Chondrocyte (in vitro differentiated cells): Measurements from ENCODE around the gene STAT3. TPM values are rescaled to one million over a fixed set of nuclear protein-coding genes. Genes with fewer than 3 reads are reported as not detected.
"Not testable (repeated sequence)": the region's sequence is repeated elsewhere in the genome, so short reads cannot be mapped to it uniquely, and the experiment has no call there.

Source experiments
- DNase-seq: peaks from one replicate; pipeline ENCODE4 v3.0.0; 2021; ENCODE audit warnings: mixed read lengths, low spot score
- H3K27ac Mint-ChIP-seq: one replicate; pipeline ENCODE4 v1.8.0; 2021; ENCODE audit warnings: mild to moderate bottlenecking, moderate library complexity, mixed read lengths; ENCODE audit not compliant: unreplicated experiment
- H3K27me3 Mint-ChIP-seq: 2 replicates; pipeline ENCODE4 v1.8.0; 2021; ENCODE audit warnings: low read depth, mixed read lengths
- H3K36me3 Mint-ChIP-seq: 2 replicates; pipeline ENCODE4 v1.8.0; 2021; ENCODE audit warnings: low read depth, mixed read lengths
- H3K4me1 Mint-ChIP-seq: 2 replicates; pipeline ENCODE4 v1.8.0; 2021; ENCODE audit warnings: low read depth, mild to moderate bottlenecking, mixed read lengths
- H3K4me3 Mint-ChIP-seq: one replicate; pipeline ENCODE4 v1.8.0; 2021; ENCODE audit warnings: mild to moderate bottlenecking, moderate library complexity, mixed read lengths; ENCODE audit not compliant: unreplicated experiment
- H3K9me3 Mint-ChIP-seq: 2 replicates; pipeline ENCODE4 v1.8.0; 2021; ENCODE audit warnings: low read depth, mixed read lengths
- CTCF ChIP-seq: fragments of 200-600 bp; sonication (generic); IDR thresholded peaks from 2 replicates; pipeline ENCODE4 v1.5.0; 2021; ENCODE audit warnings: antibody characterized with exemption, mild to moderate bottlenecking, moderate library complexity
- total RNA-seq: library from RNA; stranded (reverse); gene quantifications from 3 replicates; pipeline ENCODE4 v1.2.1, GENCODE V29; 2021

Gene STAT3
- total RNA-seq, 1 donor from 2014 or later = 164 TPM

GRCh38 chr17:42373896-42374295, 14.3 kb downstream of the STAT3 start:
- no peak for DNase-seq
- H3K4me3 Mint-ChIP-seq = no peak overlapping the region
- no peak for TF ChIP-seq CTCF
- peaks cover 5% of the 10 kb centered on the region for H3K36me3 Mint-ChIP-seq
- H3K4me1 Mint-ChIP-seq = peaks cover 24% of the 10 kb centered on the region
- no peak overlapping the region for H3K27ac Mint-ChIP-seq
- H3K9me3 Mint-ChIP-seq = no peaks in the 10 kb centered on the region
- H3K27me3 Mint-ChIP-seq = no peaks in the 10 kb centered on the region

- no peak for DNase-seq
- peaks cover 19% of the 10 kb centered on the region for H3K4me1 Mint-ChIP-seq
- no peaks in the 10 kb centered on the region for H3K9me3 Mint-ChIP-seq
- no peak overlapping the region for H3K27ac Mint-ChIP-seq
- no peak overlapping the region for H3K4me3 Mint-ChIP-seq
- H3K27me3 Mint-ChIP-seq = no peaks in the 10 kb centered on the region
- no peak for TF ChIP-seq CTCF
- H3K36me3 Mint-ChIP-seq = peaks cover 5% of the 10 kb centered on the region
Measured at GRCh38 chr17:42372142-42372541, 16.1 kb downstream of the STAT3 start.

GRCh38 chr17:42368797-42369561, 19.3 kb downstream of the STAT3 start:
- H3K36me3 Mint-ChIP-seq, H3K9me3 Mint-ChIP-seq, H3K27me3 Mint-ChIP-seq, H3K4me3 Mint-ChIP-seq, DNase-seq: not testable (repeated sequence)
- peaks cover 39% of the 10 kb centered on the region for H3K4me1 Mint-ChIP-seq
- H3K27ac Mint-ChIP-seq = peak overlapping the region; percentile 32

GRCh38 chr17:42368310-42368709, 19.9 kb downstream of the STAT3 start:
- not testable (repeated sequence) for H3K9me3 Mint-ChIP-seq, DNase-seq, H3K4me3 Mint-ChIP-seq, H3K27me3 Mint-ChIP-seq, H3K36me3 Mint-ChIP-seq
- peak overlapping the region; percentile 23 for H3K27ac Mint-ChIP-seq
- H3K4me1 Mint-ChIP-seq = peaks cover 45% of the 10 kb centered on the region

GRCh38 chr17:42366176-42367023, 21.8 kb downstream of the STAT3 start:
- H3K27ac Mint-ChIP-seq = peak overlapping the region; percentile 91
- not testable (repeated sequence) for H3K4me3 Mint-ChIP-seq
- peaks cover 64% of the 10 kb centered on the region for H3K4me1 Mint-ChIP-seq

GRCh38 chr17:42365136-42365535, 23.1 kb downstream of the STAT3 start:
- Mint-ChIP-seq H3K4me1 (peaks cover 72% of the 10 kb centered on the region), H3K36me3 (no peaks in the 10 kb centered on the region), H3K9me3 (no peaks in the 10 kb centered on the region), H3K27ac (peak overlapping the region; percentile 91), H3K4me3 (no peak overlapping the region), H3K27me3 (no peaks in the 10 kb centered on the region)
- TF ChIP-seq CTCF = no peak
- DNase-seq = no peak

More at GRCh38 chr17:42366176-42367023, 21.8 kb downstream of the STAT3 start:
- not testable (repeated sequence) for DNase-seq, H3K9me3 Mint-ChIP-seq, H3K36me3 Mint-ChIP-seq, H3K27me3 Mint-ChIP-seq
